AG04449 (cell line): Measurements from ENCODE around the gene CHST13.

ENCODE experiments used
- CTCF ChIA-PET: fragments of 350-600 bp; formaldehyde crosslinking; extraction: SDS; loops from one replicate; lab custom pipeline; 2021; ENCODE audit warnings: antibody characterized with exemption; lab: Yijun Ruan, JAX
- POLR2A ChIA-PET: fragments of 400-600, 350-600 bp; formaldehyde crosslinking; extraction: SDS; loops from one replicate; lab custom pipeline; 2020; ENCODE audit warnings: antibody characterized with exemption, inconsistent platforms; lab: Yijun Ruan, JAX
- DNase-seq: peaks from one replicate; pipeline ENCODE4 v3.0.0-alpha.2; 2010; ENCODE audit warnings: low read depth, low spot score
- H3K4me3 ChIP-seq: 2 replicates; pipeline ENCODE4 v1.5.1; 2011; ENCODE audit warnings: low read depth, mild to moderate bottlenecking, control low read depth, low read length
- CTCF ChIP-seq: IDR thresholded peaks from one replicate; pipeline ENCODE4 v1.5.1; 2011; ENCODE audit warnings: mild to moderate bottlenecking, moderate library complexity, low read length, control low read depth, inconsistent platforms; ENCODE audit not compliant: insufficient read depth; ENCODE audit errors: missing control alignments

Gene CHST13

GRCh38 chr3:126511291-126511690 is 12.7 kb upstream of the CHST13 start:
- no peak for DNase-seq
- POLR2A ChIA-PET, result no interaction called here
- H3K4me3 ChIP-seq, result no peak overlapping the region
- no peak for TF ChIP-seq CTCF
- CTCF ChIA-PET, result interaction anchor here (6.1 kb wide), 1 partner anchor 10 kb away, joined by 68 read pairs; the partner anchor contains the start of gene CHST13

GRCh38 chr3:126512026-126512425 is 11.9 kb upstream of the CHST13 start:
- ChIA-PET CTCF (interaction anchor here (6.1 kb wide), 1 partner anchor 9 kb away, joined by 68 read pairs; the partner anchor contains the start of gene CHST13), POLR2A (no interaction called here)
- TF ChIP-seq CTCF, result no peak
- no peak for DNase-seq
- H3K4me3 ChIP-seq, result no peak overlapping the region

- POLR2A ChIA-PET, result no interaction called here
- no peak for TF ChIP-seq CTCF
- H3K4me3 ChIP-seq, result no peak overlapping the region
- CTCF ChIA-PET, result interaction anchor here (0.8 to 6.1 kb wide), 2 partner anchors 8 to 23 kb away, joined by 3 to 68 read pairs; partner anchors contain the start of gene CHST13
- DNase-seq, result no peak
These were observed 10.9 kb upstream of the CHST13 start for GRCh38 chr3:126512916-126513650.

DNA sequence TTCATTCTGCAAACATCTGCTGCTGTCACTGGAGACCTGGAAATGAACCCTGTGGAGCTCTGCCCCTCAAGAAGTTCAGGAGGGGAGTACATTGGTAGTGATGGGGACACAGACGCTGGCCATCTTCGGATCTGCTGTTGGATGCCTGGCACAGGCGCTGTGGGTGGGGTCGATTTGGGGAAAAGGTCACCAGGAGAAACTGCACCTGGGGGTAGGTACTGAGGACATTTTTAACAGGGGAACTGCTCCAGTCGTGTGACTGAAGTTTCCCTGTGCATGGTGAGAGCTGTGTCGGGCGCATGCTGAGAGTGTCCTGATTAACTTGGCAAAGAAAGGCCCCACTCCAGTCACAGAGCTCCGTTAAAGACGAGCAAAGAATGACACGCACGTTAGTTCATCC is 9.8 kb upstream of the CHST13 start:
- ChIA-PET POLR2A (no interaction called here), CTCF (interaction anchor here (0.8 to 6.1 kb wide), 2 partner anchors 7 to 24 kb away, joined by 3 to 68 read pairs; partner anchors contain the start of gene CHST13)
- DNase-seq, result no peak
- TF ChIP-seq CTCF, result no peak
- H3K4me3 ChIP-seq, result no peak overlapping the region

- no peak for DNase-seq
- no peak for TF ChIP-seq CTCF
These were observed 8.8 kb upstream of the CHST13 start for GRCh38 chr3:126515066-126515706.

More at GRCh38 chr3:126515066-126515706, 8.8 kb upstream of the CHST13 start:
- POLR2A ChIA-PET, result no interaction called here
- no peak overlapping the region for H3K4me3 ChIP-seq
- CTCF ChIA-PET, result no interaction called here
